Fibroblast of lung (primary cell): ENCODE measurements around the gene SLC2A4RG. TPM values are rescaled to one million over a fixed set of nuclear protein-coding genes. Genes with fewer than 3 reads are reported as not detected.

Experiments
- DNase-seq, 2 donors: peaks; one replicate each; pipeline versions ENCODE4 v3.0.0 to v3.0.0-alpha.2; 2010; ENCODE audit warnings: low read depth in 2 of 2
- H2AFZ ChIP-seq: 2 replicates; pipeline ENCODE4 v1.5.1; 2012; ENCODE audit warnings: low read length, control low read depth, inconsistent platforms
- H3K27ac ChIP-seq: 2 replicates; pipeline ENCODE4 v1.5.1; 2011; ENCODE audit warnings: low read length, control low read depth; ENCODE audit not compliant: insufficient read depth
- H3K27me3 ChIP-seq: 2 replicates; pipeline ENCODE4 v1.5.1; 2011; ENCODE audit warnings: mild to moderate bottlenecking, low read length; ENCODE audit not compliant: control insufficient read depth, insufficient read depth
- H3K36me3 ChIP-seq: 2 replicates; pipeline ENCODE4 v1.5.1; 2011; ENCODE audit warnings: low read length; ENCODE audit not compliant: control insufficient read depth, insufficient read depth
- H3K4me1 ChIP-seq: 2 replicates; pipeline ENCODE4 v1.5.1; 2011; ENCODE audit warnings: low read length; ENCODE audit not compliant: control insufficient read depth, insufficient read depth; ENCODE audit errors: extremely low read depth
- H3K4me2 ChIP-seq: 2 replicates; pipeline ENCODE4 v1.5.1; 2011; ENCODE audit warnings: low read length, control low read depth; ENCODE audit not compliant: insufficient read depth; ENCODE audit errors: extremely low read depth
- H3K4me3 ChIP-seq, 4 experiments: fragments of 200-600 bp in 1 of 4; sonication (generic) in 1 of 4; replicated peaks in 1 of 4; 2 replicates each; pipeline ENCODE4 v1.5.1; 2011 to 2016; ENCODE audit warnings: low read length in 4 of 4, low read depth in 3 of 4, mild to moderate bottlenecking in 3 of 4, control low read depth in 2 of 4, inconsistent platforms in 1 of 4, mixed read lengths in 1 of 4; ENCODE audit not compliant: insufficient read depth in 1 of 4; ENCODE audit errors: control extremely low read depth in 1 of 4
- H3K79me2 ChIP-seq: 2 replicates; pipeline ENCODE4 v1.5.1; 2012; ENCODE audit warnings: mild to moderate bottlenecking, low read length, inconsistent platforms; ENCODE audit not compliant: control insufficient read depth, insufficient read depth
- H3K9ac ChIP-seq: 2 replicates; pipeline ENCODE4 v1.5.1; 2011; ENCODE audit warnings: mild to moderate bottlenecking, low read length, control low read depth; ENCODE audit not compliant: insufficient read depth
- H3K9me3 ChIP-seq: 2 replicates; pipeline ENCODE4 v1.5.1; 2012; ENCODE audit warnings: low read depth, low read length; ENCODE audit not compliant: control insufficient read depth, insufficient read depth
- H4K20me1 ChIP-seq: 2 replicates; pipeline ENCODE4 v1.5.1; 2011; ENCODE audit warnings: low read length; ENCODE audit not compliant: control insufficient read depth, insufficient read depth; ENCODE audit errors: extremely low read depth
- CTCF ChIP-seq, 2 donors: IDR thresholded peaks in 1 of 2; conservative IDR thresholded peaks in 1 of 2; 1 replicate in 1 of 2; 2 replicates in 1 of 2; pipeline ENCODE4 v1.5.1; 2011 to 2012; ENCODE audit warnings: low read length in 2 of 2, control low read depth in 1 of 2, inconsistent platforms in 1 of 2, low read depth in 1 of 2, mild to moderate bottlenecking in 1 of 2
- EZH2 ChIP-seq: IDR thresholded peaks from 2 replicates; pipeline ENCODE4 v1.5.1; 2012; ENCODE audit warnings: low read length, control low read depth, mild to moderate bottlenecking; ENCODE audit errors: missing control alignments
- polyA plus RNA-seq, 2 donors: library from polyadenylated mRNA; depleted of rRNA in 1 of 2; stranded (reverse) in 1 of 2; unstranded in 1 of 2; fragments of >200 nt; gene quantifications; 2 replicates each; pipeline ENCODE4 v1.2.1, GENCODE V29; 2011 to 2012; ENCODE audit warnings: missing spikeins in 1 of 2
- total RNA-seq: library from RNA; depleted of rRNA; stranded (reverse); fragments of >200 nt; gene quantifications from 2 replicates; pipeline ENCODE4 v1.2.1, GENCODE V29; 2014

SLC2A4RG gene
- total and polyA plus RNA-seq, 2 donors (not counting 1 experiment from before 2014, with no cell fraction given) = 17.5 to 30.6 TPM

GRCh38 chr20:63759377-63759901 lies 19.9 kb downstream of the SLC2A4RG start:
- no peak for TF ChIP-seq CTCF (conservative IDR thresholded peaks at IDR 0.05 in 1 of 2, IDR thresholded peaks at IDR 0.05 in 1 of 2; ENCODE audit: low read depth in 1 of 2, low read length in 2 of 2)
- TF ChIP-seq EZH2 = no peak
- H3K27ac ChIP-seq = no peak overlapping the region

GRCh38 chr20:63765082-63765873 lies 25.7 kb downstream of the SLC2A4RG start:
- Histone ChIP-seq H3K9ac (no peak overlapping the region), H3K27me3 (no peaks in the 10 kb centered on the region), H4K20me1 (no peaks in the 10 kb centered on the region), H3K4me3 (no peak overlapping the region), H3K36me3 (no peaks in the 10 kb centered on the region), H3K27ac (no peak overlapping the region), H3K4me1 (no peaks in the 10 kb centered on the region), H3K79me2 (no peaks in the 10 kb centered on the region), H3K4me2 (no peak overlapping the region), H2AFZ (no peak overlapping the region), H3K9me3 (no peaks in the 10 kb centered on the region)
- no peak for DNase-seq
- TF ChIP-seq CTCF (conservative IDR thresholded peaks at IDR 0.05 in 1 of 2, IDR thresholded peaks at IDR 0.05 in 1 of 2; ENCODE audit: low read depth in 1 of 2, low read length in 2 of 2) (no peak), EZH2 (no peak)

More at GRCh38 chr20:63759377-63759901, 19.9 kb downstream of the SLC2A4RG start:
- no peak overlapping the region for H3K4me2 ChIP-seq
- no peaks in the 10 kb centered on the region for H3K4me1 ChIP-seq
- H3K36me3 ChIP-seq = no peaks in the 10 kb centered on the region
- no peaks in the 10 kb centered on the region for H3K27me3 ChIP-seq
- no peak for DNase-seq
- no peaks in the 10 kb centered on the region for H3K9me3 ChIP-seq
- no peaks in the 10 kb centered on the region for H4K20me1 ChIP-seq
- H3K4me3 ChIP-seq = no peak overlapping the region
- no peaks in the 10 kb centered on the region for H3K79me2 ChIP-seq
- no peak overlapping the region for H3K9ac ChIP-seq
- H2AFZ ChIP-seq = no peak overlapping the region

- H3K4me3 ChIP-seq = no peak overlapping the region
- no peak overlapping the region for H3K4me2 ChIP-seq
- no peaks in the 10 kb centered on the region for H3K79me2 ChIP-seq
- H3K4me1 ChIP-seq = no peaks in the 10 kb centered on the region
- H3K9me3 ChIP-seq = no peaks in the 10 kb centered on the region
- no peak overlapping the region for H3K9ac ChIP-seq
- H3K27ac ChIP-seq = no peak overlapping the region
- H3K36me3 ChIP-seq = no peaks in the 10 kb centered on the region
- no peak overlapping the region for H2AFZ ChIP-seq
- no peaks in the 10 kb centered on the region for H3K27me3 ChIP-seq
- DNase-seq = no peak
- no peaks in the 10 kb centered on the region for H4K20me1 ChIP-seq
- no peak for TF ChIP-seq EZH2
- TF ChIP-seq CTCF (conservative IDR thresholded peaks at IDR 0.05 in 1 of 2, IDR thresholded peaks at IDR 0.05 in 1 of 2; ENCODE audit: low read depth in 1 of 2, low read length in 2 of 2) = no peak
Measured at GRCh38 chr20:63765902-63766301, 26.3 kb downstream of the SLC2A4RG start.
